ENCODE data around the gene UNC5A. TPM values are rescaled to one million over a fixed set of nuclear protein-coding genes. Genes with fewer than 3 reads are reported as not detected.

The UNC5A gene
- total RNA-seq, 4 donors from 2014 or later = 0.48 TPM; not detected in 3

- intact Hi-C loops (cut with DNase I; ENCODE audit: low total_unique reads) = no loop called here
- TF ChIP-seq POLR2A (IDR thresholded peaks at IDR 0.05) (no peak), CTCF (IDR thresholded peaks at IDR 0.05) (no peak)
- no peak for DNase-seq
- Histone ChIP-seq H3K27ac (no peak overlapping the region), H3K4me1 (no peaks in the 10 kb centered on the region), H3K4me3 (no peak overlapping the region), H3K36me3 (no peaks in the 10 kb centered on the region), H3K9me3 (no peaks in the 10 kb centered on the region), H3K27me3 (no peaks in the 10 kb centered on the region)
Measured at GRCh38 chr5:176873541-176874172, 63.3 kb downstream of the UNC5A start.

- Histone ChIP-seq H3K27me3 (no peaks in the 10 kb centered on the region), H3K4me1 (no peaks in the 10 kb centered on the region), H3K9me3 (no peaks in the 10 kb centered on the region), H3K27ac (no peak overlapping the region), H3K4me3 (no peak overlapping the region), H3K36me3 (no peaks in the 10 kb centered on the region)
- TF ChIP-seq CTCF (IDR thresholded peaks at IDR 0.05) (no peak), POLR2A (IDR thresholded peaks at IDR 0.05) (no peak)
- intact Hi-C loops (cut with DNase I; ENCODE audit: low total_unique reads) = no loop called here
- DNase-seq = no peak
Measured at GRCh38 chr5:176874198-176874780, 63.9 kb downstream of the UNC5A start.

- no peak for TF ChIP-seq CTCF (IDR thresholded peaks at IDR 0.05)
- no peak for TF ChIP-seq POLR2A (IDR thresholded peaks at IDR 0.05)
- intact Hi-C loops (cut with DNase I; ENCODE audit: low total_unique reads) = no loop called here
Measured at GRCh38 chr5:176875014-176875550, 64.7 kb downstream of the UNC5A start.

GRCh38 chr5:176875783-176876505, 65.6 kb downstream of the UNC5A start:
- H3K9me3 ChIP-seq = no peaks in the 10 kb centered on the region
- TF ChIP-seq CTCF (IDR thresholded peaks at IDR 0.05) (no peak), POLR2A (IDR thresholded peaks at IDR 0.05) (no peak)
- no peaks in the 10 kb centered on the region for H3K36me3 ChIP-seq
- H3K27me3 ChIP-seq = no peaks in the 10 kb centered on the region
- intact Hi-C loops (cut with DNase I; ENCODE audit: low total_unique reads) = no loop called here
- H3K4me3 ChIP-seq = no peak overlapping the region
- H3K4me1 ChIP-seq = no peaks in the 10 kb centered on the region
- no peak overlapping the region for H3K27ac ChIP-seq
- no peak for DNase-seq

More at GRCh38 chr5:176875014-176875550, 64.7 kb downstream of the UNC5A start:
- H3K4me1 ChIP-seq = no peaks in the 10 kb centered on the region
- H3K27ac ChIP-seq = no peak overlapping the region
- H3K27me3 ChIP-seq = no peaks in the 10 kb centered on the region
- no peaks in the 10 kb centered on the region for H3K36me3 ChIP-seq
- no peak for DNase-seq
- no peak overlapping the region for H3K4me3 ChIP-seq
- H3K9me3 ChIP-seq = no peaks in the 10 kb centered on the region

All from uterus (tissue), 4 donors.